Spleen (tissue), 7 donors: ENCODE measurements around the gene HJV.

Experiments
- POLR2AphosphoS5 ChIP-seq, 3 donors: sonication (generic); formaldehyde crosslinking; IDR thresholded peaks; one replicate each; pipeline ENCODE4 v1.5.1; 2017; ENCODE audit warnings: antibody characterized with exemption in 3 of 3
- TF ChIP-seq, protein P1 (sequence below), 11 experiments: fragments of 200-600 bp in 7 of 11; fragments of 450-650 bp in 4 of 11; sonication (generic) in 4 of 11; IDR thresholded peaks in 8 of 11; conservative IDR thresholded peaks in 3 of 11; 1 replicate in 7 of 11; 2 replicates in 4 of 11; pipeline versions ENCODE4 v1.4.0 to v1.8.0; 2016 to 2021; ENCODE audit warnings: antibody characterized with exemption in 11 of 11, inconsistent platforms in 4 of 11, mild to moderate bottlenecking in 1 of 11
- donor health status: DM: no; HTN: no; CAD: no; lungs with moderate emphysema.
- donor health status: DM: no; HTN: no; CAD: no.
- donor health status: DM: no; HTN: no; CAD: no.

DNA sequence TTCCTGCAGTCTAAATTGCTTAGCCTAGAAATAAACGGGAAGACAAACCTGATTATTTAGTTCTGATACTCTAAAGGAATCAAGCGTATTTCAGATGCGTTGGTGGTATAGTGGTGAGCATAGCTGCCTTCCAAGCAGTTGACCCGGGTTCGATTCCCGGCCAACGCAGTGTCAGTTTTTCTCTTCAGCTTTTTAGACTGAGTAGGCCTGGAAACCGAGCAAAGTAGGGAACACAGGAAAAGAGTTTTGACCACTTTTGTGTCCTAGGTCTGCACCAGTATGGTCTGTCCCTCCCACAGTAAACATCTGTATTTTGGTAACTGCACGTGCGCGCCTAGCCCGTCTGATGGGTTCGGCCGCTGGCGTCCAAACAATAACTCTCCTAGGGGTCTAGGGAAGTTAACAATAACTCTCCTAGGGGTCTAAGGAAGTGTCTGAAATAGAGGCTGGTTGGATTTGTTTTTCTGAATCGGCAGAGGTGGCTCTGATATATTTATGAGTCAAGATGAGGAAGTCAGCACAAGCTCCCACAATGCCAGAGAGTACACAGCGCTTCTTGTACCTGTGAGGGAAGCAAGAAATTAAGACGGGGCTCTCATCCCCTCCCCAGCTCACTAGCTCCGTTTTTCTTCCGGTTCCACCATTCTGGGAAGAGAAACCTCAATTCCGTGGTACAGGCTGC lies 15.6 kb upstream of the HJV start:
- TF ChIP-seq, protein P1, sequence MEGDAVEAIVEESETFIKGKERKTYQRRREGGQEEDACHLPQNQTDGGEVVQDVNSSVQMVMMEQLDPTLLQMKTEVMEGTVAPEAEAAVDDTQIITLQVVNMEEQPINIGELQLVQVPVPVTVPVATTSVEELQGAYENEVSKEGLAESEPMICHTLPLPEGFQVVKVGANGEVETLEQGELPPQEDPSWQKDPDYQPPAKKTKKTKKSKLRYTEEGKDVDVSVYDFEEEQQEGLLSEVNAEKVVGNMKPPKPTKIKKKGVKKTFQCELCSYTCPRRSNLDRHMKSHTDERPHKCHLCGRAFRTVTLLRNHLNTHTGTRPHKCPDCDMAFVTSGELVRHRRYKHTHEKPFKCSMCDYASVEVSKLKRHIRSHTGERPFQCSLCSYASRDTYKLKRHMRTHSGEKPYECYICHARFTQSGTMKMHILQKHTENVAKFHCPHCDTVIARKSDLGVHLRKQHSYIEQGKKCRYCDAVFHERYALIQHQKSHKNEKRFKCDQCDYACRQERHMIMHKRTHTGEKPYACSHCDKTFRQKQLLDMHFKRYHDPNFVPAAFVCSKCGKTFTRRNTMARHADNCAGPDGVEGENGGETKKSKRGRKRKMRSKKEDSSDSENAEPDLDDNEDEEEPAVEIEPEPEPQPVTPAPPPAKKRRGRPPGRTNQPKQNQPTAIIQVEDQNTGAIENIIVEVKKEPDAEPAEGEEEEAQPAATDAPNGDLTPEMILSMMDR (IDR thresholded peaks at IDR 0.05 in 8 of 11, conservative IDR thresholded peaks at IDR 0.05 in 3 of 11), result peak in 1 of 11 experiments; percentile 11
- peak in 1 of 3 donors; percentile 67 for TF ChIP-seq POLR2AphosphoS5 (IDR thresholded peaks at IDR 0.05)
